Activated CD4-positive, alpha-beta memory T cell treated with anti-CD3 and anti-CD28 coated beads for 36 hours (primary cell): ENCODE results near the gene NR2C1. TPM values are rescaled to one million over a fixed set of nuclear protein-coding genes. Genes with fewer than 3 reads are reported as not detected.
"Not testable (repeated sequence)": the region's sequence is repeated elsewhere in the genome, so short reads cannot be mapped to it uniquely, and the experiment has no call there.

Experiments used
- CTCF ChIA-PET: fragments of 350-600 bp; sonication (Branson Sonifier 250); formaldehyde crosslinking; loops from one replicate; lab custom pipeline; 2021; ENCODE audit warnings: antibody characterized with exemption, inconsistent platforms; lab: Charles Lee
- POLR2A ChIA-PET: fragments of 350-600 bp; sonication (Branson Sonifier 250); formaldehyde crosslinking; loops from one replicate; lab custom pipeline; 2021; ENCODE audit warnings: antibody characterized with exemption; lab: Charles Lee
- DNase-seq: peaks from one replicate; pipeline ENCODE4 v3.0.0-alpha.2; 2020
- H3K27ac Mint-ChIP-seq: one replicate; pipeline ENCODE4 v1.8.0; 2021; ENCODE audit warnings: mixed read lengths
- H3K27me3 Mint-ChIP-seq: one replicate; pipeline ENCODE4 v1.8.0; 2021; ENCODE audit warnings: mixed read lengths
- H3K36me3 Mint-ChIP-seq: one replicate; pipeline ENCODE4 v1.8.0; 2021; ENCODE audit warnings: mixed read lengths
- H3K4me1 Mint-ChIP-seq: one replicate; pipeline ENCODE4 v1.8.0; 2021; ENCODE audit warnings: low read depth, mixed read lengths
- H3K4me3 Mint-ChIP-seq: one replicate; pipeline ENCODE4 v1.8.0; 2021; ENCODE audit warnings: mild to moderate bottlenecking, mixed read lengths
- H3K9me3 Mint-ChIP-seq: one replicate; pipeline ENCODE4 v1.8.0; 2021; ENCODE audit warnings: mixed read lengths
- intact Hi-C: fragments of 100-400 bp; cut with micrococcal nuclease; formaldehyde crosslinking; loops from one replicate; pipeline ENCODE4 v1.15.1; 2023
- total RNA-seq, 2 experiments: library from RNA; stranded (reverse); gene quantifications; one replicate each; pipeline ENCODE4 v1.2.3, GENCODE V29; 2021

Gene NR2C1
- total RNA-seq, 2 experiments from 2014 or later: 25.5 to 27.1 TPM

- H3K27me3 Mint-ChIP-seq: no peaks in the 10 kb centered on the region
- DNase-seq: no peak
- H3K27ac Mint-ChIP-seq: no peak overlapping the region
- POLR2A ChIA-PET: interaction anchor here (1.0 kb wide), 1 partner anchor 32 kb away, joined by 3 read pairs; no protein-coding TSS in a partner anchor
- intact Hi-C loops: loop anchor here (5.0 kb wide), 1 partner anchor 483 kb away; no protein-coding TSS in a partner anchor
- H3K4me1 Mint-ChIP-seq: peaks cover 19% of the 10 kb centered on the region
- no peak overlapping the region for H3K4me3 Mint-ChIP-seq
- H3K36me3 Mint-ChIP-seq: no peaks in the 10 kb centered on the region
- H3K9me3 Mint-ChIP-seq: no peaks in the 10 kb centered on the region
- CTCF ChIA-PET: interaction anchor here (1.0 to 1.3 kb wide), 2 partner anchors 11 to 12 kb away, joined by 3 read pairs; no protein-coding TSS in a partner anchor
Observed at GRCh38 chr12:95104919-95105452, 31.6 kb upstream of the NR2C1 start.

- no peaks in the 10 kb centered on the region for H3K27me3 Mint-ChIP-seq
- no peaks in the 10 kb centered on the region for H3K36me3 Mint-ChIP-seq
- H3K4me3 Mint-ChIP-seq: no peak overlapping the region
- no peaks in the 10 kb centered on the region for H3K9me3 Mint-ChIP-seq
- intact Hi-C loops: loop anchor here (1.0 to 5.0 kb wide), 10 partner anchors 12 to 944 kb away; partner anchors contain the start of genes FGD6, NDUFA12, NR2C1 and VEZT
- CTCF ChIA-PET: interaction anchor here (1.0 to 4.1 kb wide), 3 partner anchors 30 to 432 kb away, joined by 3 to 16 read pairs (median 3); partner anchors contain the start of gene NR2C1
- peaks cover 19% of the 10 kb centered on the region for H3K4me1 Mint-ChIP-seq
- POLR2A ChIA-PET: interaction anchor here (0.9 to 1.3 kb wide), 2 partner anchors 30 to 115 kb away, joined by 3 to 4 read pairs; partner anchors contain the start of genes NR2C1 and VEZT
- H3K27ac Mint-ChIP-seq: peak overlapping the region; percentile 63
- peak; percentile 68 for DNase-seq
Observed at GRCh38 chr12:95102916-95103671, 29.7 kb upstream of the NR2C1 start.

GRCh38 chr12:95101957-95102356 lies 28.5 kb upstream of the NR2C1 start:
- CTCF ChIA-PET: interaction anchor here (1.0 to 4.1 kb wide), 2 partner anchors 29 to 433 kb away, joined by 3 to 16 read pairs; partner anchors contain the start of gene NR2C1
- not testable (repeated sequence) for H3K4me3 Mint-ChIP-seq, H3K36me3 Mint-ChIP-seq, H3K27ac Mint-ChIP-seq, H3K9me3 Mint-ChIP-seq, DNase-seq, H3K27me3 Mint-ChIP-seq
- H3K4me1 Mint-ChIP-seq: peaks cover 19% of the 10 kb centered on the region
- POLR2A ChIA-PET: interaction anchor here (0.5 kb wide), 1 partner anchor 53 kb away, joined by 5 read pairs; no protein-coding TSS in a partner anchor
- intact Hi-C loops: loop anchor here (5.0 kb wide), 1 partner anchor 480 kb away; no protein-coding TSS in a partner anchor

- Mint-ChIP-seq H3K36me3 (no peaks in the 10 kb centered on the region), H3K27ac (no peak overlapping the region), H3K4me1 (peaks cover 19% of the 10 kb centered on the region), H3K9me3 (no peaks in the 10 kb centered on the region), H3K27me3 (no peaks in the 10 kb centered on the region), H3K4me3 (no peak overlapping the region)
- DNase-seq: no peak
- ChIA-PET POLR2A (no interaction called here), CTCF (interaction anchor here (0.7 to 4.1 kb wide), 2 partner anchors 16 to 28 kb away, joined by 4 to 16 read pairs; partner anchors contain the start of gene NR2C1)
- intact Hi-C loops: loop anchor here (5.0 kb wide), 1 partner anchor 478 kb away; no protein-coding TSS in a partner anchor
Observed at GRCh38 chr12:95100264-95101190, 27.1 kb upstream of the NR2C1 start.

- H3K27ac Mint-ChIP-seq: no peak overlapping the region
- H3K9me3 Mint-ChIP-seq: no peaks in the 10 kb centered on the region
- H3K36me3 Mint-ChIP-seq: no peaks in the 10 kb centered on the region
- intact Hi-C loops: no loop called here
- no peak overlapping the region for H3K4me3 Mint-ChIP-seq
- DNase-seq: no peak
- ChIA-PET CTCF (interaction anchor here (0.5 kb wide), 1 partner anchor 336 kb away, joined by 4 read pairs; no protein-coding TSS in a partner anchor), POLR2A (no interaction called here)
- peaks cover 19% of the 10 kb centered on the region for H3K4me1 Mint-ChIP-seq
- H3K27me3 Mint-ChIP-seq: no peaks in the 10 kb centered on the region
Observed at GRCh38 chr12:95099270-95099790, 25.9 kb upstream of the NR2C1 start.

- ChIA-PET POLR2A (no interaction called here), CTCF (no interaction called here)
- no peak for DNase-seq
- Mint-ChIP-seq H3K36me3 (no peaks in the 10 kb centered on the region), H3K4me3 (no peak overlapping the region), H3K27me3 (no peaks in the 10 kb centered on the region), H3K4me1 (no peaks in the 10 kb centered on the region), H3K27ac (no peak overlapping the region), H3K9me3 (no peaks in the 10 kb centered on the region)
- intact Hi-C loops: no loop called here
Observed at GRCh38 chr12:95096852-95097251, 23.4 kb upstream of the NR2C1 start.

GRCh38 chr12:95096378-95096777 lies 23.0 kb upstream of the NR2C1 start:
- intact Hi-C loops: no loop called here
- POLR2A ChIA-PET: no interaction called here
- DNase-seq: no peak
- H3K27me3 Mint-ChIP-seq: no peaks in the 10 kb centered on the region
- no peak overlapping the region for H3K27ac Mint-ChIP-seq
- no peaks in the 10 kb centered on the region for H3K36me3 Mint-ChIP-seq
- no peak overlapping the region for H3K4me3 Mint-ChIP-seq
- no peaks in the 10 kb centered on the region for H3K9me3 Mint-ChIP-seq
- CTCF ChIA-PET: no interaction called here
- H3K4me1 Mint-ChIP-seq: no peaks in the 10 kb centered on the region

GRCh38 chr12:95095866-95096265 lies 22.4 kb upstream of the NR2C1 start:
- H3K4me3 Mint-ChIP-seq, H3K4me1 Mint-ChIP-seq, intact Hi-C loops, DNase-seq, H3K27ac Mint-ChIP-seq, POLR2A ChIA-PET, H3K9me3 Mint-ChIP-seq, H3K36me3 Mint-ChIP-seq, CTCF ChIA-PET, H3K27me3 Mint-ChIP-seq: not testable (repeated sequence)

- Mint-ChIP-seq H3K4me1 (peaks cover 8% of the 10 kb centered on the region), H3K36me3 (no peaks in the 10 kb centered on the region), H3K27ac (no peak overlapping the region), H3K4me3 (no peak overlapping the region), H3K9me3 (no peaks in the 10 kb centered on the region), H3K27me3 (no peaks in the 10 kb centered on the region)
- ChIA-PET CTCF (no interaction called here), POLR2A (no interaction called here)
- DNase-seq: no peak
- intact Hi-C loops: no loop called here
Observed at GRCh38 chr12:95089462-95089861, 16.0 kb upstream of the NR2C1 start.

GRCh38 chr12:95088379-95088778 lies 15.0 kb upstream of the NR2C1 start:
- no peaks in the 10 kb centered on the region for H3K36me3 Mint-ChIP-seq
- POLR2A ChIA-PET: no interaction called here
- CTCF ChIA-PET: no interaction called here
- no peak overlapping the region for H3K27ac Mint-ChIP-seq
- H3K9me3 Mint-ChIP-seq: no peaks in the 10 kb centered on the region
- H3K4me3 Mint-ChIP-seq: no peak overlapping the region
- H3K27me3 Mint-ChIP-seq: no peaks in the 10 kb centered on the region
- no peak for DNase-seq
- intact Hi-C loops: no loop called here
- H3K4me1 Mint-ChIP-seq: peaks cover 8% of the 10 kb centered on the region

- ChIA-PET POLR2A (no interaction called here), CTCF (interaction anchor here (2.0 kb wide), 1 partner anchor 12 kb away, joined by 5 read pairs; the partner anchor contains the start of gene NR2C1)
- no peak for DNase-seq
- Mint-ChIP-seq H3K27me3 (no peaks in the 10 kb centered on the region), H3K9me3 (no peaks in the 10 kb centered on the region), H3K36me3 (no peaks in the 10 kb centered on the region), H3K4me1 (peaks cover 8% of the 10 kb centered on the region), H3K4me3 (no peak overlapping the region), H3K27ac (no peak overlapping the region)
- intact Hi-C loops: loop anchor here (1.0 kb wide), 1 partner anchor 18 kb away; no protein-coding TSS in a partner anchor
Observed at GRCh38 chr12:95085612-95086011, 12.2 kb upstream of the NR2C1 start.
